Left ventricle myocardium inferior (tissue), 1 donor: Measurements from ENCODE around the gene UBE3B. TPM values are rescaled to one million over a fixed set of nuclear protein-coding genes. Genes with fewer than 3 reads are reported as not detected.
A peak's percentile ranks its signal among the peaks of the same experiment; 100 is the strongest.

Source experiments
- DNase-seq: peaks from one replicate; pipeline ENCODE4 v3.0.0-alpha.2; 2020
- H3K27ac ChIP-seq: fragments of 200-600 bp; replicated peaks from 2 replicates; pipeline ENCODE4 v1.8.0; 2021
- H3K27me3 ChIP-seq: fragments of 200-600 bp; 2 replicates; pipeline ENCODE4 v1.8.0; 2021; ENCODE audit warnings: low read depth
- H3K36me3 ChIP-seq: fragments of 200-600 bp; 2 replicates; pipeline ENCODE4 v1.8.0; 2021
- H3K4me1 ChIP-seq: fragments of 200-600 bp; 2 replicates; pipeline ENCODE4 v1.8.0; 2021
- H3K4me3 ChIP-seq: fragments of 200-600 bp; 2 replicates; pipeline ENCODE4 v1.8.0; 2021; ENCODE audit warnings: mild to moderate bottlenecking, moderate library complexity
- H3K9me3 ChIP-seq: fragments of 200-600 bp; replicated peaks from 2 replicates; pipeline ENCODE4 v1.8.0; 2021
- CTCF ChIP-seq: fragments of 200-600 bp; IDR thresholded peaks from 2 replicates; pipeline ENCODE4 v1.8.0; 2021; ENCODE audit warnings: antibody characterized with exemption, mild to moderate bottlenecking, borderline replicate concordance
- intact Hi-C: fragments of 100-400 bp; cut with micrococcal nuclease; formaldehyde crosslinking; loops from one replicate; pipeline ENCODE4 v1.11.0; 2022
- total RNA-seq: library from RNA; stranded (reverse); fragmentation: NEBNext Ultra II Directional; extraction: Animal tissue kit (Norgen Biotek cat#: 25700); gene quantifications from one replicate; pipeline ENCODE4 v1.2.1, GENCODE V29; 2021
- donor health status: DM: no; HTN: yes; CAD: no; lungs with severe emphysema.

Gene UBE3B
- total RNA-seq, 1 donor from 2014 or later, result 56.0 TPM

GRCh38 chr12:109562871-109563270 lies 85.4 kb downstream of the UBE3B start:
- no peaks in the 10 kb centered on the region for H3K9me3 ChIP-seq
- H3K27me3 ChIP-seq, result no peaks in the 10 kb centered on the region
- H3K4me1 ChIP-seq, result peaks cover 21% of the 10 kb centered on the region
- peak overlapping the region; percentile 83 for H3K27ac ChIP-seq
- no peak for TF ChIP-seq CTCF
- DNase-seq, result no peak
- H3K4me3 ChIP-seq, result no peak overlapping the region
- peaks cover 63% of the 10 kb centered on the region for H3K36me3 ChIP-seq
- intact Hi-C loops, result no loop called here

DNA sequence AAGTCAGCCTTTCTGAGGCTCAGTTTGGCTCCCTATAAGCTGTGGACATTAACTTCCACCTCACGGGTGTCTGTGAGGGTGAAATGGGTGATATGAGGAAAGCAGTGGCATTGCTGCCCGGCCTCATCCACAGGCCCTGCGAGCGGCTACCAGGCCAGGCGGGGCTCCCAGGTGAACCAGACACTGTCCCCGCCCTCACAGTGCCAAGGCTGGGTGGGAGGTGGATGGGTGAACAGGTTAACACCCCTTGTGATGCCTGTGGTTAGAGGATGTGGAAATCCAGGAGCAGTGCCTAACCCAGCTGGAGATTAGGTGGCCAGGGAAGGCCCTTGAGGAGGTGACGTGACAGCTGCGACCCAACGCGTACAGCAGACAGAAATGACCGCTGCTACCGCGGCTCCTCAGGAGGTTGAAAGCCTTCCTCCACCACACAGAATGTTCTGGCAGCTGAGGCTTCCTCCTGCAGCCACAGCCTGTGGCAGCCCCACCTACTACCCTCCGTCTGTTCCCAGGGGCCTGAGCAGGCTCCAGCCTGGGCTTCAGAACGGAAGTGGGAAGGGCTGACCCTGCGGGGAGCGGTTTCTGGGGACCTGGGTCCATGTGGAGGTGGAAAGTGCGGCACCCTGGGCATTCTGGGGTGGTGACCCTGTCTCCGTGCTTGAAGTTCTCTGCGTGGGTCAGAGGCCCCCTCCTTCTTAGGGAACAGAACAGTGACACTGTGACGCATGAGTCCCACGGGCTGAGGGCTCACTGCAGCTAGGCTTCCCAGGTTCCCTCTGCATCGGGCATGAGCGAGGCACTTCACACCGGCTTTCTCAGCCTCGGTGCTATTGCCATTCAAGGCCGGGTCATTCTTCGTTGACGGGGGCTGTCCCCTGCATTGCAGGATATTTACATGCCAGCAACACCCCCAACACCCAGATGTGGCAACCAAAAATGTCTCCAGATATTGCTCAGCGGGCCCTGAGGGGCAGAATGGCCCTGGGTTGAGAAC lies 86.2 kb downstream of the UBE3B start:
- H3K4me1 ChIP-seq, result peaks cover 21% of the 10 kb centered on the region
- no peaks in the 10 kb centered on the region for H3K9me3 ChIP-seq
- peaks cover 63% of the 10 kb centered on the region for H3K36me3 ChIP-seq
- peak overlapping the region; percentile 33 for H3K4me3 ChIP-seq
- H3K27me3 ChIP-seq, result no peaks in the 10 kb centered on the region
- intact Hi-C loops, result no loop called here
- peak overlapping the region; percentile 83 for H3K27ac ChIP-seq
- peak; percentile 49 for DNase-seq
- no peak for TF ChIP-seq CTCF

DNA sequence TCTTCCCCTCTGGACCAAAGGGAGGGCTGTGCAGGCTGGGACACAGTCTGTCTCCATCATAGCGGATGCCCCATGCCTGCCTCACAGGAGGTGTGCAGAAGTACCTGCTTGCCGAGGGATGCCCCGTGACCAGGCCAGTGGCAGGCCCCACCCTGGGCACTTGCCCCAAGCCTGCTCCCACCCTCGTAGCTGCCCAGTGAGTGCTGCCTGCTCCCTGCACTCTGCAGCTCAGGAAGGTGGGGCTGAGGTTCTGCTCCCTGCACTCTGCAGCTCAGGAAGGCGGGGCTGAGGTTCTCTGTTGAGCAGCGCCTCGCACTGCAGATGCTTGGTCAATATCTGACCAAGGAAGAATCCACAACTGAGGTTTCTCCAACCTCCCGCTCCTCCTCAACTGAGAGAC lies 89.0 kb downstream of the UBE3B start:
- Histone ChIP-seq H3K4me3 (no peak overlapping the region), H3K27me3 (no peaks in the 10 kb centered on the region), H3K36me3 (peaks cover 67% of the 10 kb centered on the region), H3K4me1 (peaks cover 36% of the 10 kb centered on the region), H3K27ac (no peak overlapping the region), H3K9me3 (no peaks in the 10 kb centered on the region)
- no peak for TF ChIP-seq CTCF
- no peak for DNase-seq
- intact Hi-C loops, result no loop called here

GRCh38 chr12:109567296-109567695 lies 89.9 kb downstream of the UBE3B start:
- H3K36me3 ChIP-seq, result peaks cover 58% of the 10 kb centered on the region
- no peaks in the 10 kb centered on the region for H3K9me3 ChIP-seq
- H3K4me3 ChIP-seq, result no peak overlapping the region
- no peaks in the 10 kb centered on the region for H3K27me3 ChIP-seq
- H3K27ac ChIP-seq, result no peak overlapping the region
- intact Hi-C loops, result no loop called here
- peaks cover 42% of the 10 kb centered on the region for H3K4me1 ChIP-seq
- DNase-seq, result no peak
- TF ChIP-seq CTCF, result no peak

DNA sequence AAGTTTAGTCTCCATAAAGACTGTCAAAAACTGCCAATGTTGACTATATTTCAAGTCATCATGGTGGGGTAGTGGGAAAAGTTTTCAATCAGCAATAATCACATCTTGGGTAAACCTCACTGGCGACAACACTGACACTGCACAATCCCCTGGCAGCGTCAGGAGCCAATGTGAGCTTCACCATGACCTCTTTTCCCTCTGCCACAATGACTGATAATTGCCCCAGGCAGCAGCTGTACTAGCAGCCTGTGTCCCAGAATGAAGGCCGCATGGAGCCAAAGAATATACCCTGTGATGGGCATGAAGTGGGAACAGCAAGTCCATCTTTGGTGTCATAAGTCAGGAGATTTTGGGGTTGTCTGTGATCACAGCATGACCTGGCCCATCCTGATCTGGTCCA lies 90.5 kb downstream of the UBE3B start:
- no peak for TF ChIP-seq CTCF
- intact Hi-C loops, result no loop called here
- Histone ChIP-seq H3K27me3 (no peaks in the 10 kb centered on the region), H3K36me3 (peaks cover 52% of the 10 kb centered on the region), H3K27ac (peak overlapping the region; percentile 46), H3K4me1 (peaks cover 47% of the 10 kb centered on the region), H3K4me3 (no peak overlapping the region), H3K9me3 (no peaks in the 10 kb centered on the region)
- DNase-seq, result no peak
